PC-9 (cell line): ENCODE measurements around the gene FGD4. TPM values are rescaled to one million over a fixed set of nuclear protein-coding genes. Genes with fewer than 3 reads are reported as not detected.

Experiments
- BruUV-seq: library from RNA; stranded (reverse); fragments of 400-500 nt; replicated peaks from 2 replicates; lab custom pipeline; 2021; lab: Mats Ljungman, UMichigan
- CTCF ChIA-PET: fragments of 300-600 bp; sonication (Branson Sonifier 250); formaldehyde crosslinking; loops from one replicate; lab custom pipeline; 2022; ENCODE audit warnings: antibody characterized with exemption; lab: Charles Lee
- POLR2A ChIA-PET: fragments of 300-600 bp; sonication (Branson Sonifier 250); formaldehyde crosslinking; loops from one replicate; lab custom pipeline; 2022; ENCODE audit warnings: antibody characterized with exemption; ENCODE audit not compliant: unreplicated experiment; lab: Charles Lee
- DNase-seq, 2 experiments: peaks; one replicate each; pipeline versions ENCODE4 v3.0.0 to v3.0.0-alpha.2; 2015 to 2022; ENCODE audit warnings: mixed read lengths in 1 of 2
- H2AFZ ChIP-seq: fragments of 200-600 bp; sonication (generic); 2 replicates; pipeline ENCODE4 v1.8.1; 2017; ENCODE audit warnings: antibody characterized with exemption
- H3F3A ChIP-seq: fragments of 200-600 bp; sonication (generic); 2 replicates; pipeline ENCODE4 v1.8.1; 2017; ENCODE audit warnings: antibody characterized with exemption, mild to moderate bottlenecking, low read depth; ENCODE audit not compliant: insufficient read depth
- H3K27ac ChIP-seq: fragments of 200-600 bp; sonication (generic); 2 replicates; pipeline ENCODE4 v1.6.1; 2016; ENCODE audit warnings: mixed run types
- H3K27me3 ChIP-seq: fragments of 200-600 bp; sonication (generic); 2 replicates; pipeline ENCODE4 v1.6.1; 2016; ENCODE audit warnings: low read depth, mixed run types; ENCODE audit not compliant: insufficient read depth
- H3K36me3 ChIP-seq: fragments of 200-600 bp; sonication (generic); 2 replicates; pipeline ENCODE4 v1.6.1; 2016; ENCODE audit warnings: low read depth, mixed run types
- H3K4me1 ChIP-seq: fragments of 200-600 bp; sonication (generic); replicated peaks from 2 replicates; pipeline ENCODE4 v1.6.1; 2016; ENCODE audit warnings: mixed run types; ENCODE audit not compliant: insufficient read depth
- H3K4me2 ChIP-seq: fragments of 200-600 bp; sonication (generic); 2 replicates; pipeline ENCODE4 v1.6.1; 2017; ENCODE audit warnings: mixed run types
- H3K4me3 ChIP-seq: fragments of 200-600 bp; sonication (generic); 2 replicates; pipeline ENCODE4 v1.6.1; 2016; ENCODE audit warnings: mixed run types
- H3K79me2 ChIP-seq: fragments of 200-600 bp; sonication (generic); 2 replicates; pipeline ENCODE4 v1.6.1; 2017; ENCODE audit warnings: low read depth, mixed run types
- H3K9me2 ChIP-seq: fragments of 200-600 bp; sonication (generic); 2 replicates; pipeline ENCODE4 v1.8.1; 2017; ENCODE audit warnings: mild to moderate bottlenecking; ENCODE audit not compliant: insufficient read depth
- H3K9me3 ChIP-seq: fragments of 200-600 bp; sonication (generic); 2 replicates; pipeline ENCODE4 v1.8.1; 2016; ENCODE audit warnings: low read depth; ENCODE audit not compliant: insufficient read depth
- H4K20me1 ChIP-seq: fragments of 200-600 bp; sonication (generic); 2 replicates; pipeline ENCODE4 v1.8.1; 2017; ENCODE audit not compliant: insufficient read depth
- CTCF ChIP-seq: fragments of 200-600 bp; sonication (generic); conservative IDR thresholded peaks from 2 replicates; pipeline ENCODE4 v1.6.1; 2017; ENCODE audit warnings: mixed run types, antibody characterized with exemption, mild to moderate bottlenecking, moderate library complexity
- EZH2 ChIP-seq: fragments of 200-600 bp; sonication (generic); IDR thresholded peaks from 2 replicates; pipeline ENCODE4 v1.8.0; 2017; ENCODE audit warnings: antibody characterized with exemption, low read depth
- intact Hi-C: fragments of 100-400 bp; cut with micrococcal nuclease; formaldehyde crosslinking; loops from one replicate; pipeline ENCODE4 v1.10.0; 2022; ENCODE audit not compliant: unreplicated experiment
- total RNA-seq: library from RNA; stranded (reverse); gene quantifications from 2 replicates; pipeline ENCODE4 v1.2.3, GENCODE V29; 2021

FGD4 gene
- total RNA-seq, 1 experiment from 2014 or later = 28.3 TPM

- Histone ChIP-seq H3K36me3 (no peaks in the 10 kb centered on the region), H3K9me2 (no peaks in the 10 kb centered on the region), H3K9me3 (no peaks in the 10 kb centered on the region), H3K4me1 (no peaks in the 10 kb centered on the region), H3K27ac (no peak overlapping the region), H3K4me2 (no peak overlapping the region), H3K27me3 (no peaks in the 10 kb centered on the region), H3K4me3 (no peak overlapping the region), H2AFZ (no peak overlapping the region), H4K20me1 (no peaks in the 10 kb centered on the region), H3F3A (0 out of 2 replicates have a peak, but pooled peaks cover 3% of the 10 kb centered on the region), H3K79me2 (no peaks in the 10 kb centered on the region)
- TF ChIP-seq CTCF = no peak
- TF ChIP-seq EZH2 = no peak
- ChIA-PET POLR2A (interaction anchor here (0.6 to 0.7 kb wide), 2 partner anchors 1041 to 1115 kb away, joined by 3 to 11 read pairs; partner anchors contain the start of gene SINHCAF), CTCF (interaction anchor here (0.5 to 2.0 kb wide), 3 partner anchors 252 to 469 kb away, joined by 3 to 7 read pairs (median 4); no protein-coding TSS in a partner anchor)
- intact Hi-C loops = loop anchor here (5.0 to 10.0 kb wide), 3 partner anchors 366 to 1656 kb away; partner anchors contain the start of gene ALG10
- no peak for DNase-seq
- no TSS peak for BruUV-seq
Observed at GRCh38 chr12:32366714-32367113, 32.6 kb upstream of the FGD4 start.

GRCh38 chr12:32367381-32367780, 32.0 kb upstream of the FGD4 start:
- Histone ChIP-seq H3K27me3 (no peaks in the 10 kb centered on the region), H3K9me3 (no peaks in the 10 kb centered on the region), H3K9me2 (no peaks in the 10 kb centered on the region), H3K4me2 (no peak overlapping the region), H3K27ac (no peak overlapping the region), H3K4me3 (no peak overlapping the region), H3F3A (0 out of 2 replicates have a peak, but pooled peaks cover 3% of the 10 kb centered on the region), H4K20me1 (no peaks in the 10 kb centered on the region), H3K4me1 (no peaks in the 10 kb centered on the region), H3K36me3 (no peaks in the 10 kb centered on the region), H2AFZ (no peak overlapping the region), H3K79me2 (no peaks in the 10 kb centered on the region)
- DNase-seq = no peak
- no peak for TF ChIP-seq CTCF
- no peak for TF ChIP-seq EZH2
- ChIA-PET CTCF (interaction anchor here (0.5 to 2.0 kb wide), 4 partner anchors 252 to 470 kb away, joined by 3 to 7 read pairs (median 4); no protein-coding TSS in a partner anchor), POLR2A (interaction anchor here (0.6 to 0.7 kb wide), 3 partner anchors 272 to 1116 kb away, joined by 3 to 11 read pairs (median 5); partner anchors contain the start of gene SINHCAF)
- intact Hi-C loops = loop anchor here (5.0 to 10.0 kb wide), 3 partner anchors 365 to 1655 kb away; partner anchors contain the start of gene ALG10
- BruUV-seq = no TSS peak

- H3K27ac ChIP-seq = no peak overlapping the region
- H3F3A ChIP-seq = 0 out of 2 replicates have a peak, but pooled peaks cover 3% of the 10 kb centered on the region
- no peaks in the 10 kb centered on the region for H3K9me3 ChIP-seq
- TF ChIP-seq CTCF (no peak), EZH2 (no peak)
- H3K36me3 ChIP-seq = no peaks in the 10 kb centered on the region
- H2AFZ ChIP-seq = no peak overlapping the region
- H4K20me1 ChIP-seq = no peaks in the 10 kb centered on the region; the same call in 1 of the 2 replicates
- no peak overlapping the region for H3K4me3 ChIP-seq
- ChIA-PET POLR2A (no interaction called here), CTCF (no interaction called here)
- no peak for DNase-seq
- no peak overlapping the region for H3K4me2 ChIP-seq
- no TSS peak for BruUV-seq
- H3K27me3 ChIP-seq = no peaks in the 10 kb centered on the region
- H3K4me1 ChIP-seq = no peaks in the 10 kb centered on the region
- H3K9me2 ChIP-seq = no peaks in the 10 kb centered on the region
- H3K79me2 ChIP-seq = no peaks in the 10 kb centered on the region
- intact Hi-C loops = loop anchor here (5.0 to 10.0 kb wide), 3 partner anchors 363 to 1653 kb away; partner anchors contain the start of gene ALG10
Observed at GRCh38 chr12:32369202-32369601, 30.2 kb upstream of the FGD4 start.
